ENCODE results near the gene GSG1. TPM values are rescaled to one million over a fixed set of nuclear protein-coding genes. Genes with fewer than 3 reads are reported as not detected.

Gene GSG1
- total and polyA plus RNA-seq, 2 of the 8 experiments (the other 6 are each of a cell fraction or from before 2014, with no cell fraction given): 0.89 to 1.4 TPM

DNA sequence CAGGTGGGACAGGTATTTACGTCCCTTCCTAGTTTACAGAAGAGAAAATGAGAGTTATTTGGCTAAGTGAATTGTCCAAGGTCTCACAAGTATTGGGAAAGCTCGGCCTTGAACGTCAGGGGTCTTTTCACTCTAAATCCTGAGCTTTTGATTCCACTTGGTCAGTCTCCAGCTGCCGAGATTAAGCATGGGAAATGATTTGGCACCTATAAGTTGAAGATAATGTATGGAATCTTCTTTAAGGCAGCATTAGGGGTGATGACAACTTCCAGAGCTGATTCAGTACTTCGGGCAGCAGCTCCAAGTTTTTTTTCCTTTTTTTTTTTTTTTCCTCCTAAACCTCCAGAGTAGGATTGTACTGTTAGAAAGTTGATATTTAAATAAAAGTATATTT is 58.6 kb downstream of the GSG1 start:
- Histone ChIP-seq H3K27ac (ENCODE audit: low read depth, low read length) (no peak overlapping the region), H3K79me2 (ENCODE audit: control insufficient read depth in 1 of 2, insufficient read depth in 2 of 2, low read length in 2 of 2) (peaks cover 0 to 31% of the 10 kb centered on the region in 2 experiments; a peak in 3 of 4 replicates), H3K4me1 (replicated peaks in 1 of 4; ENCODE audit: control insufficient read depth in 3 of 4, insufficient read depth in 4 of 4, low read length in 3 of 4) (peaks cover 0 to 3% (median 2%) of the 10 kb centered on the region in 4 experiments; a peak in 3 of 7 replicates), H4K91ac (replicated peaks; ENCODE audit: insufficient read length, low read length) (no peak overlapping the region), H2BK20ac (ENCODE audit: low read length) (no peak overlapping the region), H3K27me3 (replicated peaks in 1 of 4; ENCODE audit: control insufficient read depth in 3 of 4, extremely low read depth in 1 of 4, insufficient read depth in 3 of 4, low read length in 3 of 4) (no peaks in the 10 kb centered on the region), H3K4me2 (ENCODE audit: insufficient read depth in 1 of 2, low read depth in 2 of 2, low read length in 2 of 2) (peak overlapping the region; percentile 70 to 75), H3K9me3 (ENCODE audit: insufficient read depth in 2 of 2, low read depth in 1 of 2, low read length in 1 of 2) (no peaks in the 10 kb centered on the region), H2BK120ac (replicated peaks; ENCODE audit: low read depth, low read length) (no peak overlapping the region), H3K79me1 (ENCODE audit: low read depth, low read length) (peaks cover 2% of the 10 kb centered on the region; the same call in 1 of the 2 replicates), H3K4ac (replicated peaks; ENCODE audit: insufficient read length, low read depth, low read length) (no peak overlapping the region), H4K5ac (ENCODE audit: insufficient read length, low read depth, low read length) (no peak overlapping the region), H3K4me3 (ENCODE audit: extremely low read depth in 1 of 4, insufficient read depth in 2 of 4, low read depth in 3 of 4, low read length in 4 of 4) (peak overlapping the region; percentile 73 to 84 (median 80)), H3K14ac (ENCODE audit: insufficient read length) (no peak overlapping the region), H3K23ac (ENCODE audit: insufficient read length) (no peak overlapping the region), H2BK15ac (ENCODE audit: low read length) (no peak overlapping the region), H2BK5ac (ENCODE audit: low read depth, low read length) (0 out of 2 replicates have a peak overlapping the region, but pooled peaks have one; percentile 2), H3K9ac (replicated peaks in 1 of 4; ENCODE audit: extremely low read depth in 1 of 4, low read depth in 3 of 4, low read length in 3 of 4) (peak overlapping the region in 1 of 4 experiments; percentile 53; a peak in 2 of 7 replicates), H3K36me3 (ENCODE audit: control insufficient read depth in 2 of 4, insufficient read depth in 4 of 4, low read length in 3 of 4) (no peaks in the 10 kb centered on the region; a peak in 2 of 8 replicates), H3K18ac (ENCODE audit: extremely low read depth, low read length) (no peak overlapping the region), H2BK12ac (ENCODE audit: low read depth, low read length) (no peak overlapping the region), H2AK5ac (ENCODE audit: low read depth, low read length) (no peak overlapping the region), H3K56ac (replicated peaks; ENCODE audit: insufficient read length, low read depth, low read length) (no peak overlapping the region), H2AFZ (ENCODE audit: low read length) (peak overlapping the region; percentile 33; the same call in 1 of the 2 replicates), H3K23me2 (ENCODE audit: low read depth, low read length) (peaks cover 9% of the 10 kb centered on the region), H4K20me1 (replicated peaks in 1 of 2; ENCODE audit: control insufficient read depth in 1 of 2, insufficient read depth in 2 of 2, low read length in 2 of 2) (peaks cover 0 to 1% of the 10 kb centered on the region in 2 experiments), H4K8ac (ENCODE audit: extremely low read depth, insufficient read depth, low read length) (no peak overlapping the region)
- no peak for DNase-seq (ENCODE audit: low read depth in 1 of 2, low spot score in 2 of 2)
- no peak for FAIRE-seq
- WGBS, 2 experiments (ENCODE audit: extremely low coverage in 1 of 2, insufficient coverage in 1 of 2, insufficient read length in 1 of 2, insufficient replicate concordance in 2 of 2, low coverage in 1 of 2, low lambda C conversion rate in 2 of 2, missing lambda C conversion rate in 1 of 2): 37% methylated on average over 5 of the region's 5 CpGs; no CpG with 5 or more reads in 1 of the 2 experiments
- TF ChIP-seq, protein P1, sequence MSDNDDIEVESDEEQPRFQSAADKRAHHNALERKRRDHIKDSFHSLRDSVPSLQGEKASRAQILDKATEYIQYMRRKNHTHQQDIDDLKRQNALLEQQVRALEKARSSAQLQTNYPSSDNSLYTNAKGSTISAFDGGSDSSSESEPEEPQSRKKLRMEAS (IDR thresholded peaks at IDR 0.05): no peak
- TF ChIP-seq CBX8 (IDR thresholded peaks at IDR 0.05; ENCODE audit: borderline replicate concordance, low read depth, low read length) (no peak), TCF12 (IDR thresholded peaks at IDR 0.05; ENCODE audit: low read depth, low read length) (no peak), RFX5 (IDR thresholded peaks at IDR 0.05; ENCODE audit: borderline replicate concordance, low read depth, low read length) (no peak)
- POLR2A ChIA-PET (ENCODE audit: partially characterized antibody): interaction anchor here (0.6 kb wide), 1 partner anchor 60 kb away, joined by 3 read pairs; no protein-coding TSS in a partner anchor
- CTCF ChIA-PET (ENCODE audit: partially characterized antibody): interaction anchor here (1.0 to 3.1 kb wide), 11 partner anchors 11 to 163 kb away, joined by 4 to 12 read pairs (median 6); no protein-coding TSS in a partner anchor

Data from H1 (cell line).